ENCODE data around the gene RPS6KA5. TPM values are rescaled to one million over a fixed set of nuclear protein-coding genes. Genes with fewer than 3 reads are reported as not detected.

The RPS6KA5 gene
- total and polyA plus RNA-seq, 9 of the 15 experiments (the other 6 are each of a cell fraction or from before 2014, with no cell fraction given): 0.88 to 7.7 (median 4.7) TPM

DNA sequence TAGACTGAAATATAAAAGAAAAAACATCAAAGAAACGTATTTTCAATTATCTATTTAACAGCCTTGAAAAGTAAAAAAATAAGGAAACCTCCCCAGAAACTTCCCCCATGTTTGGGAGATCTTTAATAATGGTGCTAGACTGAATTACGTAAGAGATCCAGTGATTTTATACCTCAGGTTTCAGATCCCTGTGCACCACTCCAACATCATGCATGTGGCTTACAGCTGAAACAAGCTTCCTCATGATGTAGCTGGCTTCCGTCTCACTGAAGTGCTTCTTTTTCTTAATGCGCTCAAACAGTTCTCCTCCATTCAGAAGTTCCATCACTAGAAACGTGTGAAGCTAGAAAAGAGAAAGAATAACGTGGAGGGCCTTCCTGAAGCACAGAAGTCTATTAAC is 166.2 kb downstream of the RPS6KA5 start:
- no peaks in the 10 kb centered on the region for H3K79me2 ChIP-seq (ENCODE audit: control insufficient read depth, insufficient read depth, low read length)
- no peak overlapping the region for H2AFZ ChIP-seq (ENCODE audit: low read depth, low read length)
- no peaks in the 10 kb centered on the region for H3K27me3 ChIP-seq (ENCODE audit: control insufficient read depth in 2 of 2, insufficient read depth in 2 of 2, low read length in 2 of 2)
- WGBS (ENCODE audit: insufficient coverage, low coverage, missing lambda C conversion rate): 73% methylated on average over 5 of the region's 6 CpGs
- TF ChIP-seq, protein P1, sequence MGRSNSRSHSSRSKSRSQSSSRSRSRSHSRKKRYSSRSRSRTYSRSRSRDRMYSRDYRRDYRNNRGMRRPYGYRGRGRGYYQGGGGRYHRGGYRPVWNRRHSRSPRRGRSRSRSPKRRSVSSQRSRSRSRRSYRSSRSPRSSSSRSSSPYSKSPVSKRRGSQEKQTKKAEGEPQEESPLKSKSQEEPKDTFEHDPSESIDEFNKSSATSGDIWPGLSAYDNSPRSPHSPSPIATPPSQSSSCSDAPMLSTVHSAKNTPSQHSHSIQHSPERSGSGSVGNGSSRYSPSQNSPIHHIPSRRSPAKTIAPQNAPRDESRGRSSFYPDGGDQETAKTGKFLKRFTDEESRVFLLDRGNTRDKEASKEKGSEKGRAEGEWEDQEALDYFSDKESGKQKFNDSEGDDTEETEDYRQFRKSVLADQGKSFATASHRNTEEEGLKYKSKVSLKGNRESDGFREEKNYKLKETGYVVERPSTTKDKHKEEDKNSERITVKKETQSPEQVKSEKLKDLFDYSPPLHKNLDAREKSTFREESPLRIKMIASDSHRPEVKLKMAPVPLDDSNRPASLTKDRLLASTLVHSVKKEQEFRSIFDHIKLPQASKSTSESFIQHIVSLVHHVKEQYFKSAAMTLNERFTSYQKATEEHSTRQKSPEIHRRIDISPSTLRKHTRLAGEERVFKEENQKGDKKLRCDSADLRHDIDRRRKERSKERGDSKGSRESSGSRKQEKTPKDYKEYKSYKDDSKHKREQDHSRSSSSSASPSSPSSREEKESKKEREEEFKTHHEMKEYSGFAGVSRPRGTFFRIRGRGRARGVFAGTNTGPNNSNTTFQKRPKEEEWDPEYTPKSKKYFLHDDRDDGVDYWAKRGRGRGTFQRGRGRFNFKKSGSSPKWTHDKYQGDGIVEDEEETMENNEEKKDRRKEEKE (IDR thresholded peaks at IDR 0.05; ENCODE audit: borderline replicate concordance in 1 of 2, control insufficient read depth in 1 of 2, low read depth in 2 of 2, low read length in 1 of 2): no peak
- TF ChIP-seq RBM34 (IDR thresholded peaks at IDR 0.05; ENCODE audit: borderline replicate concordance, insufficient read depth, low read length) (no peak), ZNF77 (CRISPR knock-in tag; IDR thresholded peaks at IDR 0.05) (no peak), TSC22D4 (tag; IDR thresholded peaks at IDR 0.05) (no peak), ZNF57 (CRISPR knock-in tag; IDR thresholded peaks at IDR 0.05) (no peak), THRAP3 (IDR thresholded peaks at IDR 0.05; ENCODE audit: borderline replicate concordance) (no peak)
- TF ChIP-seq, protein P2, sequence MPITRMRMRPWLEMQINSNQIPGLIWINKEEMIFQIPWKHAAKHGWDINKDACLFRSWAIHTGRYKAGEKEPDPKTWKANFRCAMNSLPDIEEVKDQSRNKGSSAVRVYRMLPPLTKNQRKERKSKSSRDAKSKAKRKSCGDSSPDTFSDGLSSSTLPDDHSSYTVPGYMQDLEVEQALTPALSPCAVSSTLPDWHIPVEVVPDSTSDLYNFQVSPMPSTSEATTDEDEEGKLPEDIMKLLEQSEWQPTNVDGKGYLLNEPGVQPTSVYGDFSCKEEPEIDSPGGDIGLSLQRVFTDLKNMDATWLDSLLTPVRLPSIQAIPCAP (CRISPR knock-in tag; IDR thresholded peaks at IDR 0.05; ENCODE audit: borderline replicate concordance): no peak
- TF ChIP-seq, protein P3, sequence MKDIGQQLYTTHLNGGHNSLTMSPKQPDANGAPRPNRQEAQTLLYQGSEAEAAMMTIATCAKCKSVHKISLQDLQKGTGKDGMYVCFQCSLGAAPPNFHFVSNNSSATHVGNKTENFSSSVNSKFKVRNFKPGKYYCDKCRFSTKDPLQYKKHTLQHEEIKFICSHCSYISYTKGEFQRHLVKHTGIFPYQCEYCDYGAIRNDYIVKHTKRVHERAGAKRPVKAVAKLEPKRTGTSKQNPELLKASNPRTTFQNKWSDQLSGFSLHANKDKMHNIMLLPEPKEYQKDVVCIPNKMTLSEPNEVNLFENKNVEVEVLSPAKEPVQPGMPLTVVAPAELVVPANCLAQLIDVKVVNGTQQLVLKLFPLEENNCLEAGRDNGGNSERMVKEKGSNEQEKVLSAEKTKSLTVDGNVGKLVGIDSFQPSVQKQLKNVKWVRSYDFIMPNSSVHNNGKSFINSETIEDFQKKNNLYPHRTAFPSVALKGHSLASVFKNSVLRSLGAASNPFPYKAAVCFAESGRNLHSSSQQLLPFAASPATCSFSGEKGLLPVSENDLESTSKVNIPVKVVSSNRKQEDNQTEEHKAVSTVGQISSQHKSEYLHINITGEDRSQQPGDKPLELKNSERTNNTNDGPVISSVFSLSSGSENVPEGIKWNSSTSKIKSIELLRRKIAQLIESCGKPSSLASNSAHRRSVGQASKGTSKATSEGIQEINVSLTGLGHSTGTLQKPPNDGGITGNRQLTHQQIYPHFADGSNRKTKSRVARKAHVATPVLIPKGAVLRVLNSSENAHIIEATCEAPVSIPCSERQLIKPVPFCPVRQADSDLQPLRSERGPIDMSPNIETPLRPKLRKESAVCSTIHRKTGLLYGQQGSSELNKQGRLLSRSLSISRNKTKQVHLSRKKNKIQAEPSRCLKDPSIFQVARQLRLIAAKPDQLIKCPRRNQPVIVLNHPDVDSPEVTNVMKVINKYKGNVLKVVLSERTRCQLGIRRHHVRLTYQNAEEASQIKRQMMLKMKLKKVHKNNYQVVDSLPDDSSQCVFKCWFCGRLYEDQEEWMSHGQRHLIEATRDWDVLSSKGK (CRISPR knock-in tag; IDR thresholded peaks at IDR 0.05): no peak
- TF ChIP-seq, protein P4, sequence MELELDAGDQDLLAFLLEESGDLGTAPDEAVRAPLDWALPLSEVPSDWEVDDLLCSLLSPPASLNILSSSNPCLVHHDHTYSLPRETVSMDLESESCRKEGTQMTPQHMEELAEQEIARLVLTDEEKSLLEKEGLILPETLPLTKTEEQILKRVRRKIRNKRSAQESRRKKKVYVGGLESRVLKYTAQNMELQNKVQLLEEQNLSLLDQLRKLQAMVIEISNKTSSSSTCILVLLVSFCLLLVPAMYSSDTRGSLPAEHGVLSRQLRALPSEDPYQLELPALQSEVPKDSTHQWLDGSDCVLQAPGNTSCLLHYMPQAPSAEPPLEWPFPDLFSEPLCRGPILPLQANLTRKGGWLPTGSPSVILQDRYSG (tag; conservative IDR thresholded peaks at IDR 0.05; ENCODE audit: low read depth): no peak
- H3K4me2 ChIP-seq (ENCODE audit: insufficient read depth, low read length): no peak overlapping the region
- peaks cover 7% of the 10 kb centered on the region; the same call in 2 of the 3 replicates for H3K36me3 ChIP-seq (ENCODE audit: control insufficient read depth, insufficient read depth, low read length)
- H3K27ac ChIP-seq (ENCODE audit: extremely low read depth, low read depth, low read length): no peak overlapping the region
- CTCF ChIA-PET (ENCODE audit: low intra/inter-chr PET ratio): no interaction called here
- intact Hi-C loops (cut with micrococcal nuclease) (loop anchor here (10.0 kb wide), 1 partner anchor 119 kb away; no protein-coding TSS in a partner anchor), in situ Hi-C loops (cut with MboI) (no loop called here)
- no peaks in the 10 kb centered on the region for H4K20me1 ChIP-seq (replicated peaks; ENCODE audit: control insufficient read depth, insufficient read depth, low read length)
- FAIRE-seq: no peak
- no peak overlapping the region for H3K4me3 ChIP-seq
- no peaks in the 10 kb centered on the region for H3K9me1 ChIP-seq (ENCODE audit: control insufficient read depth, insufficient read depth, low read length)
- no peaks in the 10 kb centered on the region for H3K4me1 ChIP-seq (replicated peaks in 1 of 2; ENCODE audit: control insufficient read depth in 2 of 2, insufficient read depth in 2 of 2, low read length in 2 of 2)
- ATAC-seq: no peak
- BruUV-seq (replicated peaks): no TSS peak
- POLR2A ChIA-PET: no interaction called here
- no peak for DNase-seq (ENCODE audit: extremely low read depth in 1 of 4, low spot score in 3 of 4)
- H3K9ac ChIP-seq (ENCODE audit: insufficient read depth in 1 of 2, low read depth in 2 of 2, low read length in 2 of 2): no peak overlapping the region
- H3K9me3 ChIP-seq (replicated peaks; ENCODE audit: control insufficient read depth, insufficient read depth, low read depth, low read length): no peaks in the 10 kb centered on the region
